H1 (cell line): Measurements from ENCODE around the gene STAM2. TPM values are rescaled to one million over a fixed set of nuclear protein-coding genes. Genes with fewer than 3 reads are reported as not detected.

Experiments used
- CTCF ChIA-PET: fragments of 300-600 bp; sonication (Branson Sonifier 250); formaldehyde crosslinking; loops from one replicate; lab custom pipeline; 2021; ENCODE audit not compliant: partially characterized antibody; lab: Charles Lee
- POLR2A ChIA-PET: fragments of 300-600 bp; sonication (Branson Sonifier 250); formaldehyde crosslinking; loops from one replicate; lab custom pipeline; 2021; ENCODE audit warnings: inconsistent platforms; ENCODE audit not compliant: partially characterized antibody; lab: Charles Lee
- DNase-seq, 2 experiments: peaks; one replicate each; pipeline versions ENCODE4 v3.0.0 to v3.0.0-alpha.2; 2010 to 2022; ENCODE audit warnings: low spot score in 2 of 2, low read depth in 1 of 2, mixed read lengths in 1 of 2
- FAIRE-seq: peaks from 2 replicates; lab custom pipeline; 2011; peaks lifted over from hg19 to GRCh38; lab: Jason Lieb, UNC
- H2AFZ ChIP-seq: 2 replicates; pipeline ENCODE4 v1.8.1; 2012; ENCODE audit warnings: low read length, inconsistent platforms
- H2AK5ac ChIP-seq: 2 replicates; pipeline ENCODE4 v1.6.1; 2013; ENCODE audit warnings: low read depth, low read length
- H2BK120ac ChIP-seq: replicated peaks from 2 replicates; pipeline ENCODE3; 2013; ENCODE audit warnings: low read depth, low read length, inconsistent platforms
- H2BK12ac ChIP-seq: 2 replicates; pipeline ENCODE4 v1.6.1; 2013; ENCODE audit warnings: low read depth, low read length
- H2BK15ac ChIP-seq: 2 replicates; pipeline ENCODE4 v1.6.1; 2013; ENCODE audit warnings: low read length
- H2BK20ac ChIP-seq: 2 replicates; pipeline ENCODE4 v1.6.1; 2013; ENCODE audit warnings: low read length
- H2BK5ac ChIP-seq: 2 replicates; pipeline ENCODE4 v1.6.1; 2013; ENCODE audit warnings: low read depth, low read length
- H3K14ac ChIP-seq: 2 replicates; pipeline ENCODE4 v1.6.1; 2013; ENCODE audit warnings: inconsistent platforms; ENCODE audit not compliant: insufficient read length
- H3K18ac ChIP-seq: 2 replicates; pipeline ENCODE4 v1.6.1; 2013; ENCODE audit warnings: low read length; ENCODE audit errors: extremely low read depth
- H3K23ac ChIP-seq: 2 replicates; pipeline ENCODE4 v1.6.1; 2013; ENCODE audit warnings: inconsistent platforms; ENCODE audit not compliant: insufficient read length
- H3K23me2 ChIP-seq: 2 replicates; pipeline ENCODE4 v1.6.1; 2013; ENCODE audit warnings: low read depth, low read length
- H3K27ac ChIP-seq: 2 replicates; pipeline ENCODE4 v1.6.1; 2011; ENCODE audit warnings: low read depth, low read length, inconsistent platforms
- H3K27me3 ChIP-seq, 4 experiments: replicated peaks in 1 of 4; 1 replicate in 1 of 4; 2 replicates in 3 of 4; pipeline versions ENCODE4 v1.6.1 to v1.8.1; 2011 to 2013; ENCODE audit warnings: low read length in 3 of 4, mild to moderate bottlenecking in 3 of 4, inconsistent platforms in 2 of 4, mixed read lengths in 2 of 4, moderate library complexity in 1 of 4; ENCODE audit not compliant: control insufficient read depth in 3 of 4, insufficient read depth in 3 of 4; ENCODE audit errors: extremely low read depth in 1 of 4
- H3K36me3 ChIP-seq, 4 experiments: 2 replicates each; pipeline versions ENCODE4 v1.6.1 to v1.8.1; 2011 to 2013; ENCODE audit warnings: mild to moderate bottlenecking in 4 of 4, low read length in 3 of 4, moderate library complexity in 2 of 4, control low read depth in 1 of 4, inconsistent platforms in 1 of 4; ENCODE audit not compliant: insufficient read depth in 4 of 4, control insufficient read depth in 2 of 4
- H3K4ac ChIP-seq: replicated peaks from 2 replicates; pipeline ENCODE3; 2013; ENCODE audit warnings: low read length, low read depth, mixed read lengths, inconsistent platforms; ENCODE audit not compliant: insufficient read length
- H3K4me1 ChIP-seq, 4 experiments: replicated peaks in 1 of 4; 1 replicate in 1 of 4; 2 replicates in 3 of 4; pipeline versions ENCODE4 v1.6.1 to v1.8.1; 2011 to 2013; ENCODE audit warnings: low read length in 3 of 4, inconsistent platforms in 2 of 4, mixed read lengths in 1 of 4; ENCODE audit not compliant: insufficient read depth in 4 of 4, control insufficient read depth in 3 of 4
- H3K4me2 ChIP-seq, 2 experiments: 2 replicates each; pipeline versions ENCODE4 v1.6.1 to v1.8.1; 2011 to 2013; ENCODE audit warnings: low read depth in 2 of 2, low read length in 2 of 2, control low read depth in 1 of 2, inconsistent platforms in 1 of 2, mild to moderate bottlenecking in 1 of 2; ENCODE audit not compliant: insufficient read depth in 1 of 2
- H3K4me3 ChIP-seq, 4 experiments: fragments of 200-600, 300-600 bp in 1 of 4; sonication (generic), shearing (Covaris generic), sonication (Bioruptor Twin) in 1 of 4; 2 replicates each; pipeline versions ENCODE4 v1.5.1 to v1.8.1; 2011 to 2016; ENCODE audit warnings: low read length in 4 of 4, low read depth in 3 of 4, control low read depth in 2 of 4, inconsistent platforms in 2 of 4, mild to moderate bottlenecking in 2 of 4, mixed read lengths in 1 of 4, moderate library complexity in 1 of 4; ENCODE audit not compliant: insufficient read depth in 2 of 4; ENCODE audit errors: extremely low read depth in 1 of 4
- H3K56ac ChIP-seq: replicated peaks from 2 replicates; pipeline ENCODE3; 2013; ENCODE audit warnings: low read depth, mild to moderate bottlenecking, mixed read lengths, low read length, inconsistent platforms; ENCODE audit not compliant: insufficient read length
- H3K79me1 ChIP-seq: 2 replicates; pipeline ENCODE4 v1.6.1; 2013; ENCODE audit warnings: low read depth, low read length, control low read depth
- H3K79me2 ChIP-seq, 2 experiments: 2 replicates each; pipeline versions ENCODE4 v1.6.1 to v1.8.1; 2012 to 2013; ENCODE audit warnings: low read length in 2 of 2, mild to moderate bottlenecking in 2 of 2, inconsistent platforms in 1 of 2; ENCODE audit not compliant: insufficient read depth in 2 of 2, control insufficient read depth in 1 of 2
- H3K9ac ChIP-seq, 4 experiments: replicated peaks in 1 of 4; 1 replicate in 1 of 4; 2 replicates in 3 of 4; pipeline versions ENCODE4 v1.6.1 to v1.8.1; 2011 to 2013; ENCODE audit warnings: low read depth in 3 of 4, low read length in 3 of 4, control low read depth in 2 of 4, mild to moderate bottlenecking in 2 of 4, moderate library complexity in 2 of 4, inconsistent platforms in 1 of 4; ENCODE audit errors: extremely low read depth in 1 of 4
- H3K9me3 ChIP-seq, 2 experiments: 2 replicates each; pipeline versions ENCODE4 v1.6.1 to v1.8.1; 2012 to 2013; ENCODE audit warnings: mild to moderate bottlenecking in 2 of 2, moderate library complexity in 2 of 2, control low read depth in 1 of 2, inconsistent platforms in 1 of 2, low read depth in 1 of 2, low read length in 1 of 2, mixed read lengths in 1 of 2; ENCODE audit not compliant: insufficient read depth in 2 of 2
- H4K20me1 ChIP-seq, 2 experiments: replicated peaks in 1 of 2; 2 replicates each; pipeline versions ENCODE3 to v1.8.1; 2011 to 2013; ENCODE audit warnings: inconsistent platforms in 2 of 2, low read length in 2 of 2, mild to moderate bottlenecking in 1 of 2; ENCODE audit not compliant: insufficient read depth in 2 of 2, control insufficient read depth in 1 of 2
- H4K5ac ChIP-seq: 2 replicates; pipeline ENCODE4 v1.6.1; 2013; ENCODE audit warnings: low read length, low read depth, mixed read lengths, inconsistent platforms; ENCODE audit not compliant: insufficient read length
- H4K8ac ChIP-seq: 2 replicates; pipeline ENCODE4 v1.8.0; 2013; ENCODE audit warnings: mild to moderate bottlenecking, moderate library complexity, low read length, inconsistent platforms; ENCODE audit not compliant: insufficient read depth; ENCODE audit errors: extremely low read depth
- H4K91ac ChIP-seq: replicated peaks from 2 replicates; pipeline ENCODE3; 2013; ENCODE audit warnings: low read length, mixed read lengths, inconsistent platforms; ENCODE audit not compliant: insufficient read length
- WGBS, 2 experiments: shearing (Covaris generic) in 1 of 2; methylation state at CpG; one replicate each; pipeline versions ENCODE4 v1.1.6 to v1.1.7; 2013 to 2015; ENCODE audit warnings: low lambda C conversion rate in 2 of 2, mixed read lengths in 2 of 2, inconsistent platforms in 1 of 2, low coverage in 1 of 2, missing lambda C conversion rate in 1 of 2; ENCODE audit not compliant: insufficient replicate concordance in 2 of 2, insufficient coverage in 1 of 2, insufficient read length in 1 of 2; ENCODE audit errors: extremely low coverage in 1 of 2, missing lambda C conversion rate in 1 of 2; 5-methylcytosine and 5-hydroxymethylcytosine counted together
- polyA plus RNA-seq, 7 experiments: library from polyadenylated mRNA; depleted of rRNA in 3 of 7; stranded (reverse) in 5 of 7; unstranded in 2 of 7; fragments of >200 nt in 5 of 7; fragments of 200-250 nt in 2 of 7; gene quantifications; 1 replicate in 5 of 7; 2 replicates in 1 of 7; 4 replicates in 1 of 7; pipeline versions ENCODE4 v1.2.1 to v1.2.3, GENCODE V29; 2011 to 2013; ENCODE audit warnings: missing spikeins in 2 of 7, mixed read lengths in 2 of 7
- total RNA-seq: library from RNA; stranded (reverse); fragmentation: NEBNext Ultra II Directional; extraction: Animal tissue kit (Norgen Biotek cat#: 25700); gene quantifications from 2 replicates; pipeline ENCODE4 v1.2.1, GENCODE V29; 2021

Gene STAM2
- total and polyA plus RNA-seq, 2 of the 8 experiments (the other 6 are each of a cell fraction or from before 2014, with no cell fraction given), result 5.4 to 9.4 TPM

DNA sequence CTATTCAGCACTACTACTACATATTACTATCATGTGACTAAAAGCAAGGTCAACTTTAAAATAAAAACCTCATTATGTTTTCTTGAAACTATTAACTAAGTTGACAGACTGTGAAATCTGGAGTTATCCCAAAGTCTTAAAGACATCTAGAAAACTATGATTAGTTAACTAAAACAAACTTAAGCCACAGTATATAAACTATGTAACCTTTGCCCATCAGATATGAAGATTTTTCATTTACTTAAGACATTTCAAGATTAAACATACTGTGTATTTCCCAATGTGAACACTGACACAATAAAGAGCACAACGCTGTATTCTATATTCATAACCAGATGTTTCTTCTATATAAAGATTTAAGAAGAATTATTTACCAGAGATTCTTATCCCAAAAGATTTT lies 43.3 kb downstream of the STAM2 start:
- Histone ChIP-seq H4K20me1 (peaks cover 0 to 1% of the 10 kb centered on the region in 2 experiments), H3K56ac (no peak overlapping the region), H3K9me3 (no peaks in the 10 kb centered on the region), H3K18ac (no peak overlapping the region), H4K5ac (no peak overlapping the region), H2BK5ac (no peak overlapping the region), H2BK12ac (no peak overlapping the region), H3K36me3 (no peaks in the 10 kb centered on the region), H3K23ac (no peak overlapping the region), H3K4ac (no peak overlapping the region), H3K9ac (no peak overlapping the region), H2BK120ac (no peak overlapping the region), H3K14ac (no peak overlapping the region), H4K8ac (no peak overlapping the region), H3K27me3 (no peaks in the 10 kb centered on the region), H3K79me2 (no peaks in the 10 kb centered on the region), H3K4me3 (no peak overlapping the region), H4K91ac (no peak overlapping the region), H3K4me1 (peaks cover 0 to 6% (median 3%) of the 10 kb centered on the region in 4 experiments; a peak in 2 of 7 replicates), H2BK15ac (no peak overlapping the region), H3K4me2 (no peak overlapping the region), H2BK20ac (no peak overlapping the region), H3K23me2 (no peaks in the 10 kb centered on the region), H2AFZ (no peak overlapping the region), H3K79me1 (no peaks in the 10 kb centered on the region), H3K27ac (no peak overlapping the region), H2AK5ac (no peak overlapping the region)
- ChIA-PET CTCF (no interaction called here), POLR2A (no interaction called here)
- WGBS, 2 experiments, result 100% methylated on average over 1 of the region's 1 CpG; no CpG with 5 or more reads in 1 of the 2 experiments
- no peak for DNase-seq
- no peak for FAIRE-seq
